ENCODE results near the gene NCOA5. TPM values are rescaled to one million over a fixed set of nuclear protein-coding genes. Genes with fewer than 3 reads are reported as not detected.

NCOA5 gene
- total RNA-seq, 2 experiments from 2014 or later = 9.7 to 10.5 TPM

DNA sequence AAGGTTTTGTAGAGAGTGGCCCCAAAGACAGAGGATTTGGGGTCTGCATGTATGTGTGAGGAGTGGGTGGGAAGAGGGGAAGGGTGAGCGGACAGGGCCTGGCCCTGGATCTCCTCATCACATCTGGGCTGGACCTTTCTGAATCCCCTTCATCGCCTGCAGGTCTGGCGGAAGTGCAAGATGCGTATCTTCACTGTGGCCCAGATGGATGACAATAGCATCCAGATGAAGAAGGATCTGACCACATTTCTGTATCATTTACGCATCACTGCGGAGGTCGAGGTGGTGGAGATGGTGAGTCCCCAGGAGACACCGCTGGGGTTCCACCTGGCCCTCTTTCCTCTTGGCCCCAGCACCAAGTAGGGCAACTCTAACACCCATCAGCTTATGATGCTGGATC, 36.3 kb downstream of the NCOA5 start:
- no peak for ATAC-seq (ENCODE audit: poor library complexity)
- Mint-ChIP-seq H3K36me3 (ENCODE audit: low read depth) (no peaks in the 10 kb centered on the region), H3K27me3 (peaks cover 23% of the 10 kb centered on the region), H3K27ac (no peak overlapping the region), H3K9me3 (no peaks in the 10 kb centered on the region), H3K4me3 (no peak overlapping the region), H3K4me1 (ENCODE audit: low read depth) (no peaks in the 10 kb centered on the region)
- Histone ChIP-seq H3K27ac (ENCODE audit: low read depth in 1 of 2, low read length in 2 of 2) (no peak overlapping the region), H3K36me3 (ENCODE audit: insufficient read depth, low read length) (no peaks in the 10 kb centered on the region), H3K27me3 (ENCODE audit: control insufficient read depth in 1 of 2, insufficient read depth in 2 of 2, low read length in 2 of 2) (peaks cover 7 to 10% of the 10 kb centered on the region in 2 experiments), H3K4me1 (ENCODE audit: insufficient read depth, low read length) (peaks cover 5% of the 10 kb centered on the region), H3K4me3 (ENCODE audit: low read length) (no peak overlapping the region), H3K9me3 (ENCODE audit: control insufficient read depth in 1 of 2, insufficient read depth in 1 of 2, low read length in 2 of 2) (peaks cover 0 to 19% of the 10 kb centered on the region in 2 experiments)
- CTCF ChIA-PET = no interaction called here
- intact Hi-C loops (cut with DNase I, micrococcal nuclease) = no loop called here
- POLR2A ChIA-PET = no interaction called here
- TF ChIP-seq, protein P1, sequence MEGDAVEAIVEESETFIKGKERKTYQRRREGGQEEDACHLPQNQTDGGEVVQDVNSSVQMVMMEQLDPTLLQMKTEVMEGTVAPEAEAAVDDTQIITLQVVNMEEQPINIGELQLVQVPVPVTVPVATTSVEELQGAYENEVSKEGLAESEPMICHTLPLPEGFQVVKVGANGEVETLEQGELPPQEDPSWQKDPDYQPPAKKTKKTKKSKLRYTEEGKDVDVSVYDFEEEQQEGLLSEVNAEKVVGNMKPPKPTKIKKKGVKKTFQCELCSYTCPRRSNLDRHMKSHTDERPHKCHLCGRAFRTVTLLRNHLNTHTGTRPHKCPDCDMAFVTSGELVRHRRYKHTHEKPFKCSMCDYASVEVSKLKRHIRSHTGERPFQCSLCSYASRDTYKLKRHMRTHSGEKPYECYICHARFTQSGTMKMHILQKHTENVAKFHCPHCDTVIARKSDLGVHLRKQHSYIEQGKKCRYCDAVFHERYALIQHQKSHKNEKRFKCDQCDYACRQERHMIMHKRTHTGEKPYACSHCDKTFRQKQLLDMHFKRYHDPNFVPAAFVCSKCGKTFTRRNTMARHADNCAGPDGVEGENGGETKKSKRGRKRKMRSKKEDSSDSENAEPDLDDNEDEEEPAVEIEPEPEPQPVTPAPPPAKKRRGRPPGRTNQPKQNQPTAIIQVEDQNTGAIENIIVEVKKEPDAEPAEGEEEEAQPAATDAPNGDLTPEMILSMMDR (IDR thresholded peaks at IDR 0.05) = no peak
- DNase-seq = no peak

DNA sequence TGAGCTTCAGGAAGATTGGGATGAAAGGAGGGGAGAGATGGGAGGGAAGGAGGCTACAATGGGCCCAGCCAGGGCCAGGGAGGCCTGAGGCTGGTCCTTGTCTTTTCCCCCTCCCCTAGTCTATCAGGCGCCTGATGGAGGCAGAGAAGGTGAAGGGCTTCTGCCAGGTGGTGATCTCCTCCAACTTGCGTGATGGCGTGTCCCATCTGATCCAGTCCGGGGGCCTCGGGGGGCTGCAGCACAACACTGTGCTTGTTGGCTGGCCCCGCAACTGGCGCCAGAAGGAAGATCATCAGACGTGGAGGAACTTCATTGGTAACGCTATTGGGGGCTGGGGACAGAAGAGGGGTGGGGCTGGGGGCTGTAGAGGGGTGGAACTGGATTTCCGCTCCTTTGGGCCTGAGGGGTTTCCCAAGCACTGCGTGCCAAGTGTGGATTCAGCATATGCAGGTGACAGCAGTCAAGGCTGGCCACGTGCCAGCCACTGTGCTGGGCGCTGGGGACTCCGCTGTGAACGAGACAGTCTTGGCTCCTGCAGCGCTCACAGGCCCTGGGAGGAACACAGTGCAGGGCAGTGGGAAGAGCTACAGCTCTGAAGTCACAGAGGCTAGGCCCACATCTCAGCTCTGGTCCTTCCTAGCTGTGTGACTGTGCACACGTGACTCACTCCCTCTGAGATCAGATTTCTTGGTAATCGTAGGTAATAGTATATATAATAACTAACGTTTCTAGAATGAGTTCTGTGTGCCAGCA, 38.0 kb downstream of the NCOA5 start:
- no peak for DNase-seq
- POLR2A ChIA-PET = no interaction called here

DNA sequence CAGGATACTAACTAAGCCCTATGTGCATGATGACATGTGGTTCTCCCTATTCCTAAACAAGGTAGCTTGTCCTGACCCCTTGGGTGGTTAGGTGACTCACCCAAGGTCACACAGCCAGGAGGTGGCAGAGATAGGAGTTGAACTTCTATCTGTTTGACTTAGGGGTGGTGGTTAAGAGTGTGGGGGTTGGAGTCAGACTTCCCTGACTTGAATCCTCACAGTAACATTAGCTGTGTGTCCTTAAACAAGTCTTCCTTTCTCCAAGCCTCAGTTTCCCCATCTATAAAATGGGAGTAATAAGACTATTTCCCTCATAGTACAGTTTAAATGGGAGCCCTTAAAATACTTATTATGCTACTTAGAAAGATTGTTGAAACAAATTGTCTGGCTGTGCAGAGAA, 38.9 kb downstream of the NCOA5 start:
- Histone ChIP-seq H3K27me3 (ENCODE audit: control insufficient read depth in 1 of 2, insufficient read depth in 2 of 2, low read length in 2 of 2) (peaks cover 5 to 10% of the 10 kb centered on the region in 2 experiments), H3K4me3 (ENCODE audit: low read length) (no peak overlapping the region), H3K36me3 (ENCODE audit: insufficient read depth, low read length) (no peaks in the 10 kb centered on the region), H3K27ac (ENCODE audit: low read depth in 1 of 2, low read length in 2 of 2) (no peak overlapping the region), H3K4me1 (ENCODE audit: insufficient read depth, low read length) (no peaks in the 10 kb centered on the region), H3K9me3 (ENCODE audit: control insufficient read depth in 1 of 2, insufficient read depth in 1 of 2, low read length in 2 of 2) (peaks cover 0 to 5% of the 10 kb centered on the region in 2 experiments)
- intact Hi-C loops (cut with DNase I, micrococcal nuclease) = no loop called here
- Mint-ChIP-seq H3K9me3 (no peaks in the 10 kb centered on the region), H3K36me3 (ENCODE audit: low read depth) (no peaks in the 10 kb centered on the region), H3K27me3 (peaks cover 30% of the 10 kb centered on the region), H3K27ac (no peak overlapping the region), H3K4me1 (ENCODE audit: low read depth) (no peaks in the 10 kb centered on the region), H3K4me3 (no peak overlapping the region)
- POLR2A ChIA-PET = no interaction called here
- TF ChIP-seq, protein P1 (IDR thresholded peaks at IDR 0.05) = no peak
- ATAC-seq (ENCODE audit: poor library complexity) (no peak), DNase-seq (no peak)
- CTCF ChIA-PET = no interaction called here

More for the DNA sequence above, 38.0 kb downstream of the NCOA5 start:
- CTCF ChIA-PET = no interaction called here
- Histone ChIP-seq H3K27ac (ENCODE audit: low read depth in 1 of 2, low read length in 2 of 2) (no peak overlapping the region), H3K36me3 (ENCODE audit: insufficient read depth, low read length) (no peaks in the 10 kb centered on the region), H3K4me1 (ENCODE audit: insufficient read depth, low read length) (no peaks in the 10 kb centered on the region), H3K9me3 (ENCODE audit: control insufficient read depth in 1 of 2, insufficient read depth in 1 of 2, low read length in 2 of 2) (peaks cover 0 to 8% of the 10 kb centered on the region in 2 experiments), H3K27me3 (ENCODE audit: control insufficient read depth in 1 of 2, insufficient read depth in 2 of 2, low read length in 2 of 2) (peaks cover under 1 to 9% of the 10 kb centered on the region in 2 experiments), H3K4me3 (ENCODE audit: low read length) (no peak overlapping the region)
- H3K27me3 Mint-ChIP-seq = peaks cover 27% of the 10 kb centered on the region
- no peak overlapping the region for H3K4me3 Mint-ChIP-seq
- no peaks in the 10 kb centered on the region for H3K36me3 Mint-ChIP-seq (ENCODE audit: low read depth)
- TF ChIP-seq, protein P1 (IDR thresholded peaks at IDR 0.05) = no peak
- H3K4me1 Mint-ChIP-seq (ENCODE audit: low read depth) = no peaks in the 10 kb centered on the region
- no peaks in the 10 kb centered on the region for H3K9me3 Mint-ChIP-seq
- intact Hi-C loops (cut with DNase I, micrococcal nuclease) = no loop called here
- ATAC-seq (ENCODE audit: poor library complexity) = no peak
- no peak overlapping the region for H3K27ac Mint-ChIP-seq
